ENCODE data around the gene NDUFV3.
A peak's percentile ranks its signal among the peaks of the same experiment; 100 is the strongest.
"Not testable (repeated sequence)": the region's sequence is repeated elsewhere in the genome, so short reads cannot be mapped to it uniquely, and the experiment has no call there.

NDUFV3 gene

DNA sequence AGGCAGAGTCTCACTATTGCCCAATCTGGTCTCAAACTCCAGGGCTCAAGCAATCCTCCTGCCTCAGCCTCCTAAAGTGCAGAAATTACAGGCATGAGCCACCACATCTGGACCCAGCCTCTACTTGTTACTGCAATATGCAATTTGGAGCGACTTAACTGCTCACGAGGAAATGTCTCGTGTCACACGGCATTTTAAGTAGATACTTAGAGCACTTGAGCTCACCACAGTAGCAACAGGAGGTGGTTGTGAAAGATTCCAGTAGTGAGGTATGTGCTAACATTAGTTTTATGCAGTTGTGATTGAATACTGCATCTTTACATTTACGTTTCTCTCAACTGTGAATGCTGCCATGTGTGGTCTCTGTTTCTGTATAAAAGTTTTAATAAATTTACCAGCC is 5.8 kb upstream of the NDUFV3 start:
- no peak for DNase-seq

DNA sequence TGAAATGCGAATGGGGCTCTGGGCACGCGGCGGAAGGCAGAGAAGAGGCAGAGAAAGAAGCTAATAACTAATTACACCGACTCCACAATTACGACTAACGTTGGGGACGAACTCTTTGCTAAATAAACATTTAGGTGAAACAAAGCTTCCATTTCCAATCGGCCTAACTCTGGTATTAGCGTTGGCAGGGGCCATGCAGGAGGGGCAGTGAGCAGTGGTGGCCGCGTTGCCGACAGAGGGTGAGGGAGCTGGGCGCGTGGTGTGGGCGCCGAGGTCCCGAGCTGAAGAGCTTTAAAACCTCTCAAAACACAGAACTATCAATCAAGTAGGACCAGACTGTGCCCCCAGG is 553 bp upstream of the NDUFV3 start:
- DNase-seq, result peak in 5 of 56 donors; percentile 34 to 59 (median 46)

DNA sequence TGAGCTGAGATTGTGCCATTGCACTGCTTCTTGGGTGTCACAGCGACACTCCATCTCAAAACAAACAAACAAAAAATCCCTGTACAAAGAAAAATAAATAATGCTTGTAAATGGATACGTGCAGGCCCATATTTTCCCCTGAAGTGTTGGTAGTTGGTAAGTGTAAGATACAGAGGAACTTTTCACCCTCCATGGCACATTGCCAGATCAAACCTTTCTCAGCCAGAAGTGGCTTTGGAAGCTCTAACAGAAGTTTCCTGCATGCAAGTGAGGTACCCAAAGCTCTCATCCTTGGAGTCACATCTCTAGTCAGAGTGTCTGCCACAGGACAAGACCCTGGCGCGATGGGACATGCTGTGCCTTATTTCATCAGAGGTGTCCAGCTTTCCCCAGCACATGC is 7.3 kb downstream of the NDUFV3 start:
- no peak for DNase-seq

- DNase-seq, result no peak
These were observed 10.7 kb downstream of the NDUFV3 start for GRCh38 chr21:42903817-42904216.

- no peak for DNase-seq
These were observed 12.1 kb downstream of the NDUFV3 start for GRCh38 chr21:42905195-42905594.

DNA sequence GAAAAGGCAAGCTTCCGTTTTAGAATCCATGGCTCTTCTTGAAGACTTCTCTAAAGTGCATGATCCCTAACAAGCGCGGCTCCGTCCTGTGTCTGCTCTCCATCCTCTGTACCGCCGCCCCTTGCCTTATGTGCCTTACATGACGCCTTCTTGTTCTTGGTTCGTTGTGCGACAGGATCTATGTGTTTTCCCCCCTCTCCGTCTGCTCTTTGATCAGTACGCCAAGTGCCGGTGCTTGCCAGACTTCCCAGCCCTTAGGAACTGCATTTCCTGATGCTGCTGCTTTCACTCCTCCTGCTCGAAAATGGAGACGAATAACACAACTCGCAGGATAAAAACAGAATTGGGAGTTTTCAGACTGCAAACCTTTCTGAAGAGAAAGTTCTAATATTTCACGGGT is 13.1 kb downstream of the NDUFV3 start:
- no peak for DNase-seq

- DNase-seq, result not testable (repeated sequence)
These were observed 15.4 kb downstream of the NDUFV3 start for GRCh38 chr21:42908484-42908883.

GRCh38 chr21:42911920-42912319 is 18.8 kb downstream of the NDUFV3 start:
- DNase-seq, result not testable (repeated sequence)

GRCh38 chr21:42913476-42913875 is 20.4 kb downstream of the NDUFV3 start:
- no peak for DNase-seq

DNA sequence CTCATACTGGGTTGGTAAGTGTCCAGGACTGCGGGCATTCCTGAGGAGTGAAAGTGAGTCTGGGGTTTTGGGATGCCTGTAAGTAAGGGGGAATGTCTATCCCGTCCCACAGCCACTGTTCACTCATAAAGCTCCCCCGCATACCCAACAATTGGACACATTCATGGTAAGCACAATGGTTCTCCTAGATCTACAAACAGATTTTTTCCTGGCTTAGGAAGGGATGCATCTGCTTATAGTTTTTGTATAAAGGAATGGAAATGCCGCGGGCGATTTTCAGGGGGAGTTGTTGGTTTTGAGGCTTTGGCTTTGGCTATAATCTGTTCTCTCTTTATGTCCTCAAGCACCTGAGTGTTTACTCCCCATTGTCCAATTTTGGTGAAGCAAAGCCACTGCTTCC is 25.2 kb downstream of the NDUFV3 start:
- DNase-seq, result no peak

DNA sequence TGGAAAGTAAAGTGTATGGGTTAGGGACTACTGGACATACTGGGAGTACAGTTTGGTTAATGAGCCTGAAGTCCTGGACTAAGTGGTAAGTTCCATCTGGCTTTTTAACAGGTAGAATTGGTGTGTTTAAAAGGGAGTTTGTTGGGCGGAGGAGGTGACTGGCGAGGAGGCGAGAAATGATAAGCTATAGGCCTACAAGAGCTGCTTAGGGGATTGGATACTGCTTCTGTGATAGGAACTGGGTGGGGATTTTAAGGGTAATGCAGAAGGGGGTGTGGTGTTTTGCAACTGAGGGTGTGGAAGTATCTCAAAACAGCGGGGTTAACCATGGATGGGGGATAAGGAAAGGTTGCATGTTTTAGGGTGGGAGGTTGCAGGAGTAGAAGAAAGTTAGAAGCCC is 28.8 kb downstream of the NDUFV3 start:
- DNase-seq, result no peak

- no peak for DNase-seq
These were observed 29.8 kb downstream of the NDUFV3 start for GRCh38 chr21:42922918-42923317.

DNA sequence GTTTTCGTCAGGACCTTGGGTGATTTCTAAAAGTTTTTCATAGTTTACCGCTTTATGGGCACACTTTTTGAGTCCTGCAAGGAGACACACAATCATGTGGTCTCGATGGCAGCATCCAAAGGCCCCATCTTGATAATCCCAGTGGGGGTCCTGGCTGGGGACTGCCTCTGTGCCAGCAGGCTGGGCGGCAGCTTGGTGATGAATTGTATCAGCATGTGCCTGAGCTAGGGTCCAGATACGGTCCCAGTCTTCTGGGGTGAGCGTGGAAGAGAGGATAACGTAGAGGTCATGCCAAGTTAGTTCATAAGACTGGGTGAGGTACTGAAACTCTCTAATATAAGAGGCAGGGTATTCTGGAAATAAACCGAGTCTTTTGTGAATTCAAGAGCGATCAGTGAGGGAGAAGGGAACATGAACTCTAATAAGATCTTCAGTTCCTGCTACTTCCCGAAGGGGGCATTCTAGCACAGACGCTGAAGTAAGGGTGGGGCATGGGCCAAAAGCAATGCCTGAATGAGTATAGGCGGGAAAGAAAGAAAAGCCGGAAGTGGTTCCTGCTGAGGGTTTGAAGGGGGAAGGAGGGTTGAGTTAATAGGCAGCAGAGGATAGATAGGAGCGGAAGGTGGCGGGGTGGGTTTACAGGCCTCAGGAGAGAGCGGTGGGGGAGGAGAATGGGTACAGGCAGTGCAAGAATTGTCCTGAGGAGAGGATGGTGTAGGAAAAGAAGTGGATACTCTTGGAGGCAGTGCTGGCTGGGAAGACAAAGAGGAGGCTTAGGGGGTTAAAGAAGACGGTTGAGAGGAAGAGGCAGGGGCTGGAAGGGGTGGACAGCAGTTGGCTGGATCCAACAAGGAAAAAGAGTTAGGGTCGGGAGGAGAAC is 30.7 kb downstream of the NDUFV3 start:
- DNase-seq, result peak in 48 of 56 donors; percentile 5 to 80 (median 53)

DNA sequence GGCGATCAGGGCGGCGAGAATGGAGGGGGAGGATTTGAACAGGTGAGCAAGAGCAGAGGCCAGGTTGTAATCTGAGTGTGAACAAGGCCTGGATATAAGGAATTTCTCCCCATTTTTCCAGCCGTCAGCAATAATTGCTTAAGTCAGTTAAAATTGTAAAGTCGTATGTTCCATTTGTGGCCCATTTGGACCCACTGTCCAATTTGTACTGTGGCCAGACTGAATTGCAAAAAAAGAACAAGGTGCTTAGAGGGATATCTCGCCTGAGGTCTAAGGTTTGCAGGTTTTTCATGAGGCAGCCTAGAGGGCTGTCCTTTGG is 31.3 kb downstream of the NDUFV3 start:
- DNase-seq, result no peak

- DNase-seq, result no peak
These were observed 32.2 kb downstream of the NDUFV3 start, which contains the start of gene ERVH48-1 for GRCh38 chr21:42925114-42925926. Gene ERVH48-1 (minus strand): TSS chr21:42925630. CDS start chr21:42919006, 6,624 bp downstream.

GRCh38 chr21:42927474-42928200 is 34.5 kb downstream of the NDUFV3 start:
- peak in 9 of 56 donors; percentile 3 to 41 (median 12) for DNase-seq

- no peak for DNase-seq
These were observed 36.9 kb downstream of the NDUFV3 start for GRCh38 chr21:42929969-42930368.

DNA sequence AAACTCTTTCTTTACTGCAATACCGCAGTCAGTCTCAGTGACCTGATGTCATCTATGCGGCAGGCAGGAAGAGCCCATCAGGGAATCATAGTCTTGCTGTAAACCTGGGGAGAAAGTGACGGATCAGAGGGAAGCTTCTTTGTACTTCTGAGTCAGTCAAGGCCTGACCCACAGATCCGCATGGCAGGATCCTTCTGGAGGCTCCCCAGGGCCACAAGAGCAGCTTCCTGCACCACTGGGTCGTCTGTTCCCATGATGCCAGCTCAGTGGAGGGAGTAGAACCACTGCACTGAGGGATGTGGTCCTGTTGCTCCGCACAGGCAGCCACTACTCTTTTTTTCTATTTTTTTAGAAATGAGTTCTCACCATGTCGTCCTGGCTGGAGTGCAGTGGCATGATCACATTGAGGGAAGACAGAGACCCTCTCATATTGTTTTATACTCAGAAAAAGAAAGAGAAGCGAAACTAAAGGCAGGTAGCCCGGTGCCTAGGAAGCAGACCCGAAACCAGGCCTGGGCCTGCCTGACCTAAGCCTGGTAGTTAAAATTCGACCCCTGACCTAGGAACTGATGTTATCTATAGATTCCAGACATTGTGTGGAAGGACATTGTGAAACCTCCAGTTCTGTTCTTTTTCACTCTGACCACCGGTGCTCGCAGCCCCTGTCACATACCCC is 38.6 kb downstream of the NDUFV3 start:
- no peak for DNase-seq

- not testable (repeated sequence) for DNase-seq
These were observed 39.4 kb downstream of the NDUFV3 start for GRCh38 chr21:42932378-42933136.

Data from nucleus accumbens (tissue), 56 donors.